GM15510 (cell line): Measurements from ENCODE around the gene ZNF362.
A peak's percentile ranks its signal among the peaks of the same experiment; 100 is the strongest.

Experiments used
- POLR2A ChIP-seq: IDR thresholded peaks from 3 replicates; pipeline ENCODE4 v1.6.1; 2011; ENCODE audit warnings: borderline replicate concordance; ENCODE audit not compliant: insufficient read length; ENCODE audit errors: extremely low read depth

Gene ZNF362, protein sequence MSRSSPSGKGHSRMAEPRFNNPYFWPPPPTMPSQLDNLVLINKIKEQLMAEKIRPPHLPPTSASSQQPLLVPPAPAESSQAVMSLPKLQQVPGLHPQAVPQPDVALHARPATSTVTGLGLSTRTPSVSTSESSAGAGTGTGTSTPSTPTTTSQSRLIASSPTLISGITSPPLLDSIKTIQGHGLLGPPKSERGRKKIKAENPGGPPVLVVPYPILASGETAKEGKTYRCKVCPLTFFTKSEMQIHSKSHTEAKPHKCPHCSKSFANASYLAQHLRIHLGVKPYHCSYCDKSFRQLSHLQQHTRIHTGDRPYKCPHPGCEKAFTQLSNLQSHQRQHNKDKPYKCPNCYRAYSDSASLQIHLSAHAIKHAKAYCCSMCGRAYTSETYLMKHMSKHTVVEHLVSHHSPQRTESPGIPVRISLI

DNA sequence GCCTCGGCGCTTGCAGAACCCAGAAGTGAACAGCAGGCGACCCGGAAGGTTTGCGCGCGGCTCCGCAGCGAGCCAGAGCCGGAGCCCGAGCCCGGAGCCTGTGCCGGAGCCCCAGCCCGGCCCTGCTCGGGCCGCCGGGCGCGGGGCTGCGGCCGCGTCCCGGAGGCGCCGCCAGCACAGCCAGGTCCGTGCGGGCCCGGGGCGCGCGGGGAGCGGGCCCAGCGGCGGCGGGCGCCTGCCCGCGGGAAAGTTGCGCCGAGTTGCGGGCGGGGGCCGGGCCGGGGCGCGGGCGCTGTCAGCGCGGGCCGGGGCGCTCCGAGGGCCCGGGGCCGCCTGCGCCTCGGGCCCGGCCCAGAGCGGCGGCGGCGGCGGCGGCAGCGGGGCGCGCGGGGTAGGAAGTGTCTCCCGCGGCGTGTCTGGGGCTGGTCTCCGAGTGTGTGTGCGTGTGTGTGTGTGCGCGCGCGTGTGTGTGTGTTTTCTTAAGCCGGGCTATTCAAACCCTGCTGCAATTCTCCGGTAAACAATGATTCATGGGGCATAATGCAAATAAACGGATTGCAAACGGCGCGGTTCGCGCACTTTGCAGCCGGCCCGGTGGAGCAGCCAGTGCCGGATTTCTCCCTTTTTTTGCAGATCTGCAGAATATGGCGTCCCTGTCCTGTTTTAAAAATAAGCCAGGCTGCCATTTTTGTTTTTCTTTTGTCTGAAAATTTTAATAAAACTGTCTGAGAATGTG lies at the start of gene ZNF362:
TSS of gene ZNF362 (plus strand) at position 22 of the 736 bp plus-strand sequence. CDS start 14,083 bp downstream, outside the sequence.
- peak; percentile 40 for TF ChIP-seq POLR2A

DNA sequence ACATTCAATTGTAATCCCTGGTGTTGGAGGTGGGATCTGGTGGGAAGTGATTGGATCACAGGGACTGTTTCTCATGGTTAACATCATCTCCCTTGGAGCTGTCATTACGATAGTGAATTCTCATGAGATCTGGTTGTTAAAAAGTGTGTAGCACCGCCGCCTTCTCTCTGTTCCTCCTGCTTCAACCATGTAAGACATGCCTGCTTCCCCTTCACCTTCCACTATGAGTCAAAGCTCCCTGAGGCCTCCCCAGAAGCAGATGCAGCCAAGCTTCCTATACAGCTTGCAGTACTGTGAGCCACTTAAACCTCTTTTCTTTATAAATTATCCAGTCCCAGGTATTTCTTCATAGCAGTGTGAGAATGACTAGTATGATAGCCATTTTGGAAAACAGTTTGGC lies 44.3 kb upstream of the ZNF362 start:
- TF ChIP-seq POLR2A: no peak

DNA sequence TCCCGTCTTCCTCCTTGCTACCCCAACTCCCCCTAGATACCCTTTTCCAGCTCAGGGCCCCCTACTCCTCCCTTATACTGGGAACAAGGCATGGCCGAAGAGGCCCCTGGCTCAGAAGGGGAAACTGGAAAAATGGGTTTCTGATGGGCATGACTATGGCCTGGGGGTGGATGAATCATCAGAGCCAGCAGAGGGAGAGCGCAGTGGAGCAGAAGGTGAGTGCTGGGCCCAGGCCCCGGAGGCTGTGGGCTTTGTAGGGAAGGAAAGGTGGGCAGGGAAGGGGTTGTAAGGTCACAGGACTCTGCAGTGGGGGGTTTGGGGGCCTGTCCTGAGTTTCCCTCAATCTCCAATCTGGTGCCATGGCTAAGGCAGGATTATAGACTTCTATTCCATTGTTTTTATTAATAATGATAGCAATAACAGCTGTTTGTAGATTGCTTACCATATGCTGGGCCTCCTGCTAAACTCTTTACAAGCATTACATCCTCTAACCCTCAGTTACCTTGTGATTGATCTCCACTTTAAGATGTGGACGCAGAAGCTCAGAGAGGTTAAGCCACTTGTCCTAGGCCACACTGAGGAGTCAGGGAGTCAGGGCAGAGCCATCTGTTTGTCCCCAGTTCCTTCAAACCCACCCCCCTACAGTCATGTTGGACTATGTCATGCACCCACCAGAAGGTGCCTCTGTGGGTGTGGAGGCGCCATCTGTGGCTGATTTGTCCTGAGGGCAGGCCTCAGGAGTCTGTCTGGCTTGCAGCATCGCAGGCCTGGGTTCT lies 36.2 kb upstream of the ZNF362 start:
- no peak for TF ChIP-seq POLR2A

GRCh38 chr1:33220676-33221384 lies 35.5 kb upstream of the ZNF362 start:
- TF ChIP-seq POLR2A: no peak

GRCh38 chr1:33221385-33221758 lies 34.9 kb upstream of the ZNF362 start:
- no peak for TF ChIP-seq POLR2A

GRCh38 chr1:33222381-33222780 lies 33.9 kb upstream of the ZNF362 start:
- TF ChIP-seq POLR2A: no peak

- TF ChIP-seq POLR2A: no peak
Measured at GRCh38 chr1:33224166-33224707, 32.1 kb upstream of the ZNF362 start.

DNA sequence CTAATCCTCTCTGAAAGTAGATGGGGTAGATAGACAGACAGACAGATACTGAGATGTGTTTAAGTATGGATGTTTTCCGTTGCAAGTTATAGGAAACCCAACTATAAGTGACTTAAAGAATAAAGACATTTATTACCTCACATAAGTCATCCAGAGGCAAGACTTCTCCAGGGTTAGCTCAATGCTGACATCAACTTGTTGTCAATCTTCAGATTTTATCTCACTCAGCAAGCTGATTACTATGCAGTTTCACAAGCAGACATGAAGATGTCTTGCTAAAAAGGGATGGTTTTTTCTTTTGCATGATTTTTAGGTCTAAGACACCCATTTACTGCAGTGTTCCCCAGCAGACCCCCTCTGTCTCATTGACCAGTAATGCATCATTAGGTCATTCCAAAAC lies 30.7 kb upstream of the ZNF362 start:
- TF ChIP-seq POLR2A: no peak

DNA sequence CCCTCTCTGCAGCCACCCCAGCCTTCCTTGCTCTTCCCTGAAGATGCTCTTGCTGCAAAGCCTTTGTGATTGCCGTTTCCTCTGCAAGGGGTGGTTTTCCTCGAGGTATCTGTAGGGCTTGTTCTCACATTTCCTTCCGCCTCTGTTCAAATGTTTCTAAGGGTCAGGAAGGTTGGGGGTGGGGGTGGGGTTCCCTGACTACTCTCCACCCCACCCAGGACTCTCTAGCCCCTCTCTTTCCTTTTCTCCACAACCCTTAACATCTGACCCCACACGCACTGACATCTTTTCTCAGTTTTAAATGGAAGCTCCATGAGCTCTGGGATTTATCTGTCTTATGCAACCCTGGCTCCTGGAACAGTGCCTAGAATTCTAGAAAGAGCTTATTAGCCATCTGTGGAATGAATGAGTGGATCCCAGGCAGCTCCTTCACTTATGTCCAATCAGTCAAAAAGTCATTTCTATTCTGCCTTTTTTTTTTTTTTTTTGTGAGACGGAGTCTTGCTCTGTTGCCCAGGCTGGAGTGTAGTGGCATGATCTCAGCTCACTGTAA lies 27.3 kb upstream of the ZNF362 start:
- no peak for TF ChIP-seq POLR2A

DNA sequence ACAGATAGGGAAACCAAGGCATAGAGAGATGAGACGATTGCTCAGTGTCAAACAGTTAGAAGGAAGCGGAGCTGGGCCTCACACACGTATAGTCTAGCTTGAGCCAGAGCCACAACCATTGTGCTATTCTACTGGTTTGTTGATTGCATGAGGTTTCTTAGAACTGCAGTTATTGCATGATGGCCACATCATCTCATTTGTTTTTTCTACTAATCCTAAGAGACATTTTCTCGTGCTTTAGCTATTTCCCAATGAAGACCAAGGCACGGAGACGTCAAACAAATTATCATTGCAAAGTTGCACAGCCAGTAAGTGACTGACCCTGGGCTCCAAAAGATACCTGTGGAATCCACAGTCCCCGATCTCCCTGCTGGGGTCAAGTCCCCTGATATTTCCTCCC lies 25.1 kb upstream of the ZNF362 start:
- no peak for TF ChIP-seq POLR2A

- TF ChIP-seq POLR2A: no peak
Measured at GRCh38 chr1:33232716-33233115, 23.6 kb upstream of the ZNF362 start.

DNA sequence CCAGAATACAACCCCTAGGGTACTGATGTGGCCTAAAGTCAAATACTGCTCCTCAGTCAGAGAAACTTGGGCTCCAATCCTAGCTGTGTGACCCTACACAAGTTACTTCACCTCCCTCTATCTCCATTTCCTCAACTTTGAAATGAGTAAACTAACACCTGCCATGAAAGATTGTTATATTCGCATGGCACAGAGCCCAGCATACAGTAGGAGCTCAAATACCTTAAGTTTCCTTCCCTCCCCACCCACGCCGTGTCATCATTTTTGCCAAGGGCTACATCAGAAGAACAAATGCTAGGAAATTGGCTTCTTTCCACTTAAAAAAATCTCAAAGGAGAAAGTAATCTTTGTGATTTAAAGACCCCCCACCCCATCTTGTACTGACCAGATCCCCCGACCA lies 22.2 kb upstream of the ZNF362 start:
- no peak for TF ChIP-seq POLR2A

DNA sequence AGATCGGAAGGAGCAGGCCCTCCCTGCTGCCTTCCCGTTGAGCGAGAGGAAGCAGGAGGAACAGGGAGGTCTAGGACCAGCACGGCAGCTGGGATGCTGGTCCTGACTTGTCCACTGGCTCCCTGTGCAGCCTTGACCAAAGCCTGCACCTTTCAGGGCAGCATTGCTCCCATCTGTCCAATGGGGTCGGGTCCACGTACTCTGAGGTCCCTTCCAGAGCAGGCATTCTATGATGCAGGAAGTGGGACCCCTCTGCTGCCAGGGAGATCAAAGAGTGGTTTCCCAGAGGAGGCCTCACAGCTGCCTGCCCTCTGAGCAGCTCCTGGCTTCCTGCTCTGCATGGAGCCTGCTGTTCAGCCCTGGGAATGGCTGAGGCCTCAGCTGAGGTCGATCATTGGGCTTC lies 21.7 kb upstream of the ZNF362 start:
- no peak for TF ChIP-seq POLR2A

- no peak for TF ChIP-seq POLR2A
Measured at GRCh38 chr1:33235521-33235920, 20.8 kb upstream of the ZNF362 start.
